Islet of Langerhans (tissue), 1 donor: ENCODE data around the gene GLRX2.
A peak's percentile ranks its signal among the peaks of the same experiment; 100 is the strongest.

Source experiments
- FAIRE-seq: peaks from one replicate; lab custom pipeline; 2011; peaks lifted over from hg19 to GRCh38; lab: Jason Lieb, UNC

The GLRX2 gene

DNA sequence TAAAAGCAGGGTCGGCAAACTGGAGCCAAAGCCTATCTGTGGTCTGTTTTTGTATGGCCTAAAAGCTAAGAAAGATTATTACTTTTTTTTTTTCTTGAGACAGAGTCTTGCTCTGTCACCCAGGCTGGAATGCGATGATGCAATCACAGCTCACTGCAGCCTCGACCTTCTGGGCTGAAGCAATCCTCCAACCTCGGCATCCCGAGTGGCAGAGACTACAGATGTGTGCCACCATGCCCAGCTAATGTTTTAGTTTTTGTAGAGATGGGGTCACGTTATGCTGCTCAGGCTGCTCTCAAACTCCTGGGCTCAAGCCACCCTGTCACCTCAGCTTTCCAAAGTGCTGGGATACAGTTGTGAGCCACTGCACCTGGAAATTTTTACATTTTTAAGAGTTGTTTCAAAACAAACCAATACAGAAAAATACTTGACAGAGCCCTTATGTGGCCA is 6.5 kb upstream of the GLRX2 start:
- FAIRE-seq = no peak

DNA sequence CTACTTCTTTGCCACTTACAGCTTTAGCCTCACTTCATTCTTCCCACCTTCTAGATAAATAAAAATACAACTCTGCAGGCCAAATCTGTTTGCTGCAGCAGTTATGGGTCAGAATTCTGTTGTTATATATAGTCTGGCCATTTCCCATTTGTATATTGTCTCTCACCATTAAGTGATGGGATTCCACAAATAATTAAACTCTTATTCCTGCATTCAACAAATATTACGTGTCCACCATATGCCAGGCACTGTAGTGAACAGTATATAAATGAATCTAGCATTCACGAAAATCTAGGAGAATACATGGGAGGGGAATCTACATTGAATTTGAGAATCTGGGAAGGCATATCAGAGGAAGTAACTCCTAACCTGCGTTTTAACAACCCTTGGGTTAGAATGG is 5.7 kb upstream of the GLRX2 start:
- no peak for FAIRE-seq

DNA sequence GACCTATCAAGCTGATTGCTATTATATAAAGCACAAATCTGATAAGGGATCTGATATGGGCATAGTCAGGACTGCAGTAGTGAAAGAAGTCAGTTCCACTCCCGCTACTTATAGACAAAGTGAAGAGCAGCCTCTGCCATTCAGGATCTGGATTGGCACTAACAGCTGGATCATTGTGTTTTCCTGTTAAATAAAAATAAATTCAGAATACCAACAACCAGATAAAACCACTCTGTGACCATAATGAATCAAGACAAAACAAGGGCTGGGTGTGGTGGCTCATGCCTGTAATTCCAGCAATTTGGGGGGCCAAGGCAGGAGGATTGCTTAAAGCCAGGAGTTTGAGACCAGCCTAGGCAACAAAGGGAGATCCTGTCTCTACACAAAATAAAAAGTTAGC is 5.0 kb upstream of the GLRX2 start:
- no peak for FAIRE-seq

DNA sequence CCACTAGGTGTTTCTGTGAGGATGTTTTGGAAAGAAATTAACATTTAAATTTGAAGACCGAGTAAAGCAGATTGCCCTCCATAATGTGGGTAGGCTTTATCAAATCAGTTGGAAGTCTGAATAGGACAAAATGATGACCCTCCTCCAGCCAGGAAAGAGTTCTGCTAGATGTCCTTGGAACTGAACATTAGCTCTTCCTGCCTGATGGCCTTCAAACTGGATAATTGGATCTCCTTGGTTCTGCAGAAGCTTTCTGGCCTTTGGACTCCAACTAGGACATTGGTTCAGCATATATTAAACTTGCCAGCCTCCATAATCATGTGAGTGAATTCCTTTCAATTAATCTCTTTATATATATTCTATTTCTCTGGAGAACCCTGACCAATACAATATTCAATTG is 4.4 kb upstream of the GLRX2 start:
- FAIRE-seq = no peak

DNA sequence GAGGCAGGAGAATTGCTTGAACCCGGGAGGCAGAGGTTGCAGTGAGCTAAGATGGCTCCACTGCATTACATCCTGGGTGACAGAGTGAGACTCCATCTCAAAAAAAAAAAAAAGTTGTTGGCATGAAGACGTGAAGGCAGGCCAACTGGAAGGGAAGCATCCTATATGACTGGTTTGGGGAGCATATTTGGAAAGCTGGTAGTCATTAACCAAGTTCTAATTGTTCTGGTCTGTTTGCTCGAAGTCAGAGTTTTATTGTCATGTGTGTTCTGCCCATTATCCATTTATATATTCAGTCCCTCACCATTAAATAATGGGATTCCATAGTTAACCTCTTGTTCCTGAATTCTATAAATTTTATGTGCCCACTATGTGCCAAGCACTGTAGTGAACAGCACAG is 3.3 kb upstream of the GLRX2 start:
- FAIRE-seq = no peak

DNA sequence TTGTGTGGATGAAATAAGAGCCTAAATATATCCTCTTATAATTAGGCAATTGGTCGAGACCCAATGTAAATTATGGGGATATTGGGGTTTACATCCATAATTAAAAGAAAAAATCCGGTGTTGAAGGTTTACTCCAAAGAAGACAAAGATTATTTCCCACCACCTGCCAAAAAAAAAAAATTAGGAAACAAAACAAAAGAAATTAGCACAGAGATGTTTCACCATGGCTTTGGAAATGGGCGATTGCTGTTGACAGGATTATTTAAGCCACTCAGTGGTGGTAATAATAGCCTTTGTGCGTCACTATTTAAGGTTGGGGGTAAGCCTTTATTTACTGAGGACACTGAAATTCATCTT is 585 bp upstream of the GLRX2 start:
- no peak for FAIRE-seq

DNA sequence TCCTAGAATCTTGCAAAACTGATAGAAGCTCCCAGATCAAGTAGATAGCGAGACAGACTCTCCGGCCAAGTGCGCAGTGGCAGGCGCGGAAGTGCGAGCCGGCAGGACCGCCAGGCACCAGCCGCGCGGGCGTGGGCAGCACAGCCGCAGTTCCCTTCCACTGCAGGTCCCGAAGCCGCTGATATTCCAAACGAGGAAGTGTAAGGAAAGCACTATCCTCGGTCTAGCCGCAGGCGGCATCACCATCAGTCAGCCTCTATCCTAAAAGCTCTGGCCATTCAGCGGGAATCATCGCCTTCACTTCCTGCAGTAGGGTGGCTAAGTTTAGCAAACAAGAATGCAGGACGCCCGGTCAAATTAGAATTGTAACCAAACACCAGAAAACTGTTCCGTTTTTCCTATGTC is 710 bp downstream of the GLRX2 start:
- no peak for FAIRE-seq

DNA sequence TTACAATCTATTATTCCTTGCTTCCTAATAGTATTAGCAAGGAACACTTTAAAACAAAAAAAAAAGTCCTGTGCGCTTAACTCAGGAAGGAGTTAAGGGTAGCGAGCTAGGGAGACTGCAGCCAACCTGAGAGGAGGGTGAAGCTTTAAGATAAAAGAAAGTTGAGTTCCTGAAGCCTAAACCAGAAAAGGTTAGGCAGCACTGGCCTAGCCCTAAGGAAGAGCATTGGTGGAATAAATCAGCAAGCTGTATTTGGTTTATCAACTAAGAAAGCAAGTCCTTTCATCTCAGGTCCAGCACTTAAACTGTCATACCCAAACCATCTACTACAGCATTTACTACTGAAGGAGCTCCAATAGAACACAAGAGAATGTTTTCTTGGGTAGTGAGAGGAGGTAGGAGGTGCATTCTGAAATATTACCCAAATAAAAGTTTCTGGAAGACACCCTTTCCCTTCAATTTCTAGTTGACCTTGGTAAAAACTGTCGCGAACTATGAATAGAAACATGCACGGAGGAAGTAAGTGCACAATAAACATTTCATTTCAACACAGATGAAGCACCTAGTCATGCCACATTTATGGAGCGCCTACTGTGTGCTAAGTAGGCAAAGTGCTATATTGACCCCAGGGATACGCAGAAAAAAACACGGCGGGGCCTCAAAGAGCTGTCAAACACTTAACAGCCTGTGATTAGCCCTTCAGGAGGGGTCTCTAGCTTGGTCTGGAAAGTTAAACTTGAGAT is 1.3 kb downstream of the GLRX2 start:
- no peak for FAIRE-seq

DNA sequence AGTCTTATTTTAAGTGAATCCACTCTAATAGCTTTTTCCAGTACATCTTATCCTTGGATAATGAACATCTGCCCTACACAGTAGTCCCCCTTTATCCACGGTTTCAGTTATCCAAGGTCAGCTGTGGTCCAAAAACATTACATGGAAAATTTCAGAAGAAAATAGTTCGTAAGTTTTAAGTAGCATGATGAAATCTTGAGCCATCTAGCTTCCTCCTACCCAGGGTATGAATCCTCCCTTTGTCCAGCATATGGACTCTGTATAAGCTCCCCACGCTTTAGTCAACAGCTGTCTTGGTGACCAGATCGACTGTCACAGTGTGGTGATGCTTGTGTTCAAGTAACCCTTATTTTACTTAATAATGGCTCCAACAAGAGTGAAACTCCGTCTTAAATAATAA is 2.6 kb downstream of the GLRX2 start:
- FAIRE-seq = no peak

DNA sequence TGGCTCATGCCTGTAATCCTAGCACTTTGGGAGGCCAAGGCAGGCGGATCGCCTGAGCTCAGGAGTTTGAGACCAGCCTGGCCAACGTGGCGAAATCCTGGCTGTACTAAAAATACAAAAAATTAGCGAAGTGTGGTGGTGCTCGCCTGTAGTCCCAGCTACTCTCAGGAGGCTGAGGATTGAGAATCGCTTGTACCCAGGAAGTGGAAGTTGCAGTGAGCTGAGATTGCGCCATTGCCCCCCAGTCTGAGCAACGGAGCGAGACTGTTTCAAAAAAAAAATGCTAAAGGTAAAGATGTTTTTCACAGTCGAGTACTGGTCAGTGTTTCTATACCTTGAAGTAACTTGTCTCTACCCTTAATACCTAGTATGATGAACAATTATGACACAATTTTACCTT is 11.1 kb downstream of the GLRX2 start:
- no peak for FAIRE-seq

DNA sequence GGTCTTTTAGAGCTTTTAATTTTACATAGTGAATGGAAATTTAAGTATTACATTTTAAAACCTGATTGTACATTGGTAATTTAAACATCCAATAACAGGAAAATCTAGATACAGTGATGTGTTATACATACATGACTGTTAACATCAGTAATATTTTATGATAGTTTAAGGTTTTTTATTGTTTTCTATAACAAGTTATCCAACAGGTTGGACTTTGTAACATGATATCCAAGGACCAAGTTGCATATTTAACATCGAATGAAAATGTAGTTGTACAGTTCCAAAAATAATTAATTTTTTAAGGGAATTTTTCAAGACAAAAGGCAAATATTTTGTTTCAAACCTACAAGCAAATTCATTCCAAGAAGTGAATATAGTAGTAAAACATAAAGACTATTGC is 14.3 kb downstream of the GLRX2 start:
- FAIRE-seq = peak; percentile 81

DNA sequence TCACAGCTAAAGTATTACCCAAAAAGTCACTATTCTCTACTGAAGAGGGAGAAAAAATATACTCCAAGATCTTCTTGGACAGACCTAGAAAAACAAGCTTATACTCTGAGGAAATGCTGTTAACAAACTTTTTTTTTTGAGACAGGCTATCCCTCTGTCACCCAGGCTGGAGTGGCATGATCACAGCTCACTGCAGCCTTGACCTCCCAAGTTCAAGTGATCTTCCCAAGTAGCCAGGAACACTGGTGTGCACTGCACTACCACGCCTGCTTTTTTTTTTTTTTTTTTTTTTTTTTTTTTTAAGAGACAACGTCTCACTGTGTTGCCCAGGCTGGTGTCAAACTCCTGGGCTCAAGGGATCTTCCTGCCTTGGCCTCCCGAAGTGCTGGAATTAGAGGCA is 17.3 kb downstream of the GLRX2 start:
- no peak for FAIRE-seq

DNA sequence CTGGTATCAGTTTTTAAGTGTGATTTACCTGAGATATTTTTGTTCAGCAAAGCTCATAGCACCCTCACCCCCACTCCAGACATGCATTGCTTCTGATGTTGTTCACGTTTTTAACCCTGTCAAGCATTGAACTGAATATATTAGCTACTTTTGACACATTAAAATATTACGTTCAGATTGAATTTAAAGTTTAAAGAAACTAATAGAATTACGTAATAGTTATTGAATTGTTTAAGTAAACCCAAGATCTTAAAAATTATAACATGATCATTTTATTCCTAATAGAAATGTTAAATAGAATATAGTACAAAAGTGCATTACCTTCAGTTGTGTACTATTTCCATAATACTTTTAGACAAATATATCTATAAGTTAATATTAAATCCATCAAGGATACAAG is 18.9 kb downstream of the GLRX2 start:
- peak; percentile 21 for FAIRE-seq

DNA sequence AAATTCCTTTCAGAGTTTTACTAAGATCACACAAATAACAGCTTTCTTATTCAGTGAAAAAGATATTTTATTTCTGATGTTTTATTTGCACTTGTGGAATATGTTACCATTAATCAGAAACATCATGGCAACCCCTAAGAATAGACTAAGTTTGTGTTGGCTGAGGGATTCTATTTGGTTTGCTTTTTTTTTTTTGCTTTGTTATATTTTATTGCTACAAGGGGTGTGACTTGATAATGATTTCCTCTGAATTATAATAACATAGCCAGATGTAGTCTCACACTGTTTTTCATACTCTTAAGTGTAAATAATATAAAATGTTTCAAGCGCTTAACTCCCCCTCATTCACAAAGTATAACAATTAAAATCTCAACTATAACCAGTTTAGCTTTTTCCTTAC is 20.0 kb downstream of the GLRX2 start:
- peak; percentile 13 for FAIRE-seq

DNA sequence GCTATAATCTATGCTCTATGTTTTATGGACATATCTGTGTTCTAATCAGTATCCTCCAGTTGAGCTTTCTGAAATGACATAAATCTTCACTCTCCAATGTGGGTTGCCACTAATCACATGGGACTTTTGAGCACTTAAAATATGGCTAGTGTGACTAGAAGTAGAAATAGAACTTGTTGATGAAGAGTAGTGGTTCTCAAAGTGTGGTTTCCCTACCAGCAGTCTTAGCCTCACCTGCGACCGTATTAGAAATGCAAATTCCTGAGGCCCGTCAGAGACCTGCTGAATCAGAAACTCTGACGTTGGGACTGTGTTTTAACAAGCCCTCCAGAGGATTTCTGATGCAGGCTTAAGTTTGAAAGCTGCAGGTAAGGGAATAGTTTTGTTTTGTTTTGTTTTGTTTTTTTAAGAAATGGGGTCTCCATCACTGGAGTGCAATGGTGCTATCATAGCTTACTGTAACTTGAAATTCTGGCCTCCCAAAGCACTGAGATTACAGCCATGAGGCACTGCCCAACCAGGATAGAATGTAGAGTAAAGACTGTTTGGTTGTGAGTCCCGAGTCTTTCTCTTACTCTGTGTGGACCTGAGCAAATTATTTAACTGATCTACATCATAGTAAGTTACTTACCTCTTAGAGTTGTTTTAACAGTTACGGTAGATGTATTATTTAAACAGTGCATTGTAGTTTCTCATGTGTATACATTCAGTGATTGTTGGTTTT is 21.7 kb downstream of the GLRX2 start:
- no peak for FAIRE-seq

DNA sequence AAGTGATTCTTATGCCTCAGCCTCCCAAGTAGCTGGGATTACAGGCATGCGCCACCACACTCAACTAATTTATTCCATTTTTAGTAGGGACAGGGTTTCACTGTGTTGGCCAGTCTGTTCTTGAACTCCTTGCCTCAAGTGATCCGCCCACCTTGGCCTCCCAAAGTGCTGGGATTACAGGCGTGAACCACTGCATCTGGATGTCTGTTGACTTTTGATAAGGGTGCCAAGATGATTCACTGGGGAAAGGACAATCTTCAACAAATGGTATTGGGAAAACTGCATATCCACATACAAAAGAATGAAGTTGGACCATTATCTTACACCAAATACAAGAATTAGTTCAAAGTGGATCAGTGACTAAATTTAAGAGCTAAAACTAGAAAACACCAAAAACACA is 26.0 kb downstream of the GLRX2 start:
- FAIRE-seq = no peak

DNA sequence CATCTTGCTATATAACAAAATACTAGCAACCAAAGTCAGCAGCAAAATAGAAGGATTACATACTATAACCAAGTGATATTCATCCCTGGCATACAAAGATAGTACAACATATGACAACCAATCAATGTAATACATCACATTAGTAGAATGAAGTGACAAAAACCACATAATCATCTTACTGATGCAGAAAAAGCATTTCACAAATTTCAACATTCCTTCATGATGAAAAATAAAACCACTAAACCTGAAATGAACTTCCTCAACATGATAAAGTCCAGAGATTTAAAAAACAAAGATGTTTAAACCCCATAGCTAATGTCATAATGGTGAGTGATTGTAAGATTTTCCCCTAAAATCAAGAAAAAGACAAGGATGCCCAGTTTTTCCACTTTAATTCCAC is 27.2 kb downstream of the GLRX2 start:
- FAIRE-seq = no peak

DNA sequence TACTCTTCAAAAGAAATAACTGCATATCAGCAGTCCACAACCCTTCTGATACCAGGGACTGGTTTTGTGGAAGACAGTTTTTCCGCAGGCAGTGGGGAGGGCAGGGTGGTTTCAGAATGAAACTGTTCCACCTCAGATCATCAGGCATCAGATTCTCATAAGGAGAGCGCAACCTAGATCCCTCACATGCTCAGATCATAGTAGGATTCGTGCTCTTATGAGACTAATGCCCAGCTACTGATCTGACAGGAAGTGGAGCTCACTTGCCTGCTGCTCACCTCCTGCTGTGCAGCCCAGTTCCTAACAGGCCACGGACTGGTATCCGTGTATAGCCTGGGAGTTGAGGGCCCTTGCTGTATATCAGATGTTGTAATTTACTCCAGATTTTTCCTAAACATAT is 34.3 kb downstream of the GLRX2 start:
- FAIRE-seq = no peak

DNA sequence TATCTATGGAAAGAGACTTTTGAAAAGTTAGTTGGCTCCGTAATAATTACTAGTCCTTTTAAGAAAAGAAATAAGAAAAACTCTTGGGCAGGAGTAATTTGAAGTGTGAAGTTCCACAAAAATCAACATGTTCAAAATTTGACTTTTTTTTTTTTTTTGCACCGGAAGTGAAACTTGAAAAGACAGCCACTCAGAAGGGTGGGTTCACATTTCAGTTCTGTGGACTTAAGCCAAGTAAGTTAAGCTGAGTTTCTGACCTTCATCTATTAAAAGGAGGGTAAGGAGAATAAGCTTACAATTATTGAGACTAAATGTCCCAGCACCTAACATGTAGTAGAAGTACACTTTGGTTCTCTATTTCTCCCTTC is 34.8 kb downstream of the GLRX2 start:
- no peak for FAIRE-seq

DNA sequence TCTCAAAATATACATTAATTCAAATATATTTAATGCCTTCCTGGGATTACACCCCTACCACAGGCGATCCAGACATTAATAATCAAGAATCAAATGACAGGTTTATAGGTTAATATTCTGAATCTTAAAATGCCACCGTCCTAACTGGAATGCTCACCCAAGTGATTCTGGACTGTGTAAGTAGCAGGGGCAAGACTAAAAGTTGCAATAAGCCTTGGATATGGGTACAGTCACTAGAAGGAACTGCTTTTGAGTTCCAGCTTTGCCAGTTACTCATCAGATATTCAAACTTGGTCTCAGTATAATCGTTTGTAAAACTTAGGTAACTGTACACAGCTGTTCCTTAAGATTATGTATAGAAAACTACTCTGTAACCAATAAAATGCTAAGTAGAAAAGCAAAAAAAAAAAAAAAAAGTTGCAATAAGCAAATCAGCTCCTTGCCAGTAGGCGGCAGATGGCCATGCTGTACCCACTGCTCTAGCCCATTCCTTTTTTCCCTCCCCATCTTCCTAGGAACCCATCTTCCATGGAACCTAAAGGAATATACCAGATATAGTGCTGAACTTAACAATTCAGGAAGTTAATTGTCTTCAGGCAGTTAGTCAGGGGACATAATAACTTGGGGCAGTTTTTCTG is 35.3 kb downstream of the GLRX2 start:
- no peak for FAIRE-seq

DNA sequence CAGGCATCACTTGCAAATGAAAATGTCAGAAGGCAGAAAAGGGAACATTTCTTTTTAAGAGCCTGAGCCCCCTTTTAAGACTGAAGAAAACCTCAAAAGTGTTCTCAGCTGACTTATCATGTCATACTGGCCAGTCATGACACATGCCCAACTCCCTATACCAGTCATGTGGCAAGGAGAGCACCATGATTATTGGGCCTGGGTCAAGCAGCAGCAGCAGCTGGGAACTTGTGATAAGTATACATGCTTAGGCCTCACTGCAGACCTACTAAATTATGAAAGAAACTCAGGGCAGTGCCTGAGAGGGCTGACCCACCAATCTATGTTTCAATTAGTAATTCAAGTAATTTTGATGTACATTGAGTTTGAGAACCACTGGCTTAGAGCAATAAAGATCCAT is 37.2 kb downstream of the GLRX2 start:
- no peak for FAIRE-seq

DNA sequence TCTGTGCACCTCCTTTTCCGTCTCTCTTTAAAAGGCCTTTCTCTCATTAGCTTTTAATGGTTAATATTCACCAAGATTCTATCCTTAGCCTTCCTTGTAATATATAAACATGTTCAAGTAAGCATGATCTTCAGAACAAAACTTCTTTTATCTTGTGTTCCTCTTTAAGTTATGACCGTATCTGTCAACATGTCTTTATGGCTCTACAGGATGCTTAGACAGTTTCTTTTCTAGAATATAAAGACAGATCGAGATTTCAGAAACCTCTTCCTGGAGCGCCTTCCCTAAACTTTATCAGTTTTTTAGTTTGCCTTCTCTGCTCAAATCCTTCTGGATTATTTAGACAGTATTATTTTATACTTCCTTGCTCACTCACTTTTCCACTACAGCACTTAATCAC is 38.6 kb downstream of the GLRX2 start:
- no peak for FAIRE-seq

DNA sequence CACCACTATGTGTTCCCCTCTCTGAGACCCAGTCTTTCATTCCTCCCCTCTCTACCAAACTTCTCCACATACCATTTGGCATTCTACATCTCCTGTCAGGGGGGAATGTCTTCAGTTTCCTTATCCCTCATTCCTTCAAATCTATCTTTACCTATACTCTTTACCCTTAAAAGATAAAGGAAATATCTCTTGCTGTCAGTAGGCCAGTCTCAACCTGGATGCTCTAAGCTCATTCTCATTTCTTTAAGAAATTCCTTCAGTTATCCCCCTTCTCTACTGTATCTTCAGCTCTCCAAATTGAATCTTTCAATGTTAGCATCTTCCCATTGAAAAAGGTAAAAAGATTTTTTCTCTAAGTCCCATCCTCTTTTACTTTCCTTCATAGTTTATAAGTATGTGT is 39.3 kb downstream of the GLRX2 start:
- no peak for FAIRE-seq
